Heart left ventricle (tissue), 13 donors: Measurements from ENCODE around the gene ICA1.

Source experiments
- POLR2A ChIP-seq, 2 donors: fragments of 450-650 bp; IDR thresholded peaks; one replicate each; pipeline ENCODE4 v1.6.1; 2017; ENCODE audit warnings: antibody characterized with exemption in 2 of 2, mild to moderate bottlenecking in 2 of 2, moderate library complexity in 2 of 2
- TF ChIP-seq, protein P1 (sequence below), 12 donors: fragments of 200-600 bp; sonication (generic) in 4 of 12; IDR thresholded peaks; one replicate each; pipeline versions ENCODE4 v1.5.0 to v1.8.0; 2018 to 2022; ENCODE audit warnings: antibody characterized with exemption in 12 of 12, mild to moderate bottlenecking in 5 of 12
- donor health status: ischemic (EF 13 %, LVEDD 7.1; RV severe dilation, severe dysfunction).
- donor health status: DM: no; HTN: yes; CAD: no.
- donor health status: DM: no; HTN: no; CAD: no.
- donor health status: ischemic (EF 25% LVEDD 6.9; RV normal size, moderate dysfunction).
- donor health status: ischemic (EF 25% LVEDD 5.7; RV mildly dilated, moderate dysfunction).
- donor health status: ischemic (EF 35%, LVEDD 5.7; RV mildly dilated, moderate dysfunction).
- donor health status: nonischemic (EF 11% LVEDD 7.7; RV severe dilation, severe dysfunction).
- donor health status: DM: yes; HTN: yes; CAD: no.
- donor health status: PGD.
- donor health status: ischemic (EF 29% LVEDD 5.4; RV normal size, mild dysfunction).
- donor health status: nonischemic (EF 23%, LVEDD 6.1; RV moderate dilation, normal function).

DNA sequence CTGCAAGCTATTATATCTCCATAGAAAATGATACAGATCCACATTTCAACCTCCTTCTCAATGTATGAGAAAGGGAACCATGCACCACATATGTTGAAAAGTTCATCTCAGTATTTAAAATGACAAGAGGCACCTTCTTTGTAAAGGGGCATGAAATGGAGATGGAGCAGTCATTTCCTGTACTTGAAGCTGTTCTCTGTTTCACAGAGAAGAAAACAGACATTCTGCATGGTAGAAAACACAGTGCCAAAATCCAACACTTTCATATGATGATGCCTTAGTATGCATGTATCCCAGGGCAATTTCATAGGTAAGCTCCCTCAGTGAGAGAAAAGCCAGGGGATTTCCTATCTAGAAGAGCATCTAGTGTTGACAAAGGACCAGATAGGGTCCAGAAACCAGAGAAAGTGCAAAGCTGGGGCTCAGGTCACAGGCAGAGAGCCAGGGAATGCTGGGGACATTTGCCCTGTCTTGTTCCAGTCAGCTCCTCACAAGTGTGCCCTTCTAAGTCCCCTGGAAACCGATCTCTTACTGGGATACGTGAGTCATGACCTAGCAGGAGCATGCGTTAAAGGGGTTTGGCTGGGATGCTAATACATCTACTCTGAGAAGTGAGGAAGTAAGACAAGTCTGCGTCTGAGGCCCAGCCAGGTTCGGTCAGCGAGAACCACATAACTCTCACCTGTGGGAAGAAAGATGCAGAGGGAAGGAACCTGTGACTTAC lies 118.7 kb downstream of the ICA1 start:
- TF ChIP-seq, protein P1, sequence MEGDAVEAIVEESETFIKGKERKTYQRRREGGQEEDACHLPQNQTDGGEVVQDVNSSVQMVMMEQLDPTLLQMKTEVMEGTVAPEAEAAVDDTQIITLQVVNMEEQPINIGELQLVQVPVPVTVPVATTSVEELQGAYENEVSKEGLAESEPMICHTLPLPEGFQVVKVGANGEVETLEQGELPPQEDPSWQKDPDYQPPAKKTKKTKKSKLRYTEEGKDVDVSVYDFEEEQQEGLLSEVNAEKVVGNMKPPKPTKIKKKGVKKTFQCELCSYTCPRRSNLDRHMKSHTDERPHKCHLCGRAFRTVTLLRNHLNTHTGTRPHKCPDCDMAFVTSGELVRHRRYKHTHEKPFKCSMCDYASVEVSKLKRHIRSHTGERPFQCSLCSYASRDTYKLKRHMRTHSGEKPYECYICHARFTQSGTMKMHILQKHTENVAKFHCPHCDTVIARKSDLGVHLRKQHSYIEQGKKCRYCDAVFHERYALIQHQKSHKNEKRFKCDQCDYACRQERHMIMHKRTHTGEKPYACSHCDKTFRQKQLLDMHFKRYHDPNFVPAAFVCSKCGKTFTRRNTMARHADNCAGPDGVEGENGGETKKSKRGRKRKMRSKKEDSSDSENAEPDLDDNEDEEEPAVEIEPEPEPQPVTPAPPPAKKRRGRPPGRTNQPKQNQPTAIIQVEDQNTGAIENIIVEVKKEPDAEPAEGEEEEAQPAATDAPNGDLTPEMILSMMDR (IDR thresholded peaks at IDR 0.05) = no peak
- no peak for TF ChIP-seq POLR2A (IDR thresholded peaks at IDR 0.05)
